OCI-LY3 (cell line): Measurements from ENCODE around the gene PDZRN3.

ENCODE experiments used
- H2AFZ ChIP-seq: fragments of 200-600, 300-600 bp; shearing (Covaris generic); 2 replicates; pipeline ENCODE4 v1.6.0; 2014; ENCODE audit warnings: antibody characterized with exemption, low read depth, low read length
- H3K27ac ChIP-seq: fragments of 200-600, 300-600 bp; sonication (generic); 2 replicates; pipeline ENCODE4 v1.5.1; 2014; ENCODE audit warnings: mild to moderate bottlenecking, low read length, moderate library complexity, mixed read lengths
- H3K27me3 ChIP-seq: fragments of 200-600, 300-600 bp; sonication (generic); 2 replicates; pipeline ENCODE4 v1.6.1; 2014; ENCODE audit warnings: low read depth, low read length, mixed read lengths
- H3K36me3 ChIP-seq: fragments of 200-600, 300-600 bp; sonication (generic); replicated peaks from 2 replicates; pipeline ENCODE3; 2014; ENCODE audit warnings: low read depth, low read length, mixed read lengths
- H3K4me1 ChIP-seq: fragments of 300-600, 200-600 bp; sonication (generic); 2 replicates; pipeline ENCODE4 v1.6.1; 2014; ENCODE audit warnings: low read length, mixed read lengths
- H3K4me2 ChIP-seq: fragments of 200-600, 300-600 bp; sonication (generic); 2 replicates; pipeline ENCODE4 v1.6.1; 2014; ENCODE audit warnings: low read length, mixed read lengths
- H3K4me3 ChIP-seq: fragments of 300-600, 200-600 bp; sonication (generic); 2 replicates; pipeline ENCODE4 v1.5.1; 2014; ENCODE audit warnings: antibody characterized with exemption, mild to moderate bottlenecking, low read length, moderate library complexity
- H3K79me2 ChIP-seq: fragments of 300-600, 200-600 bp; shearing (Covaris generic); 2 replicates; pipeline ENCODE4 v1.6.1; 2014; ENCODE audit warnings: mild to moderate bottlenecking, low read length, mixed read lengths
- H3K9ac ChIP-seq: fragments of 300-600, 200-600 bp; shearing (Covaris generic); 2 replicates; pipeline ENCODE4 v1.6.0; 2014; ENCODE audit warnings: mild to moderate bottlenecking, low read length, moderate library complexity
- H3K9me3 ChIP-seq: fragments of 200-600, 300-600 bp; shearing (Covaris generic); 2 replicates; pipeline ENCODE4 v1.6.1; 2014; ENCODE audit warnings: low read length, mixed read lengths; ENCODE audit not compliant: insufficient read depth
- H4K20me1 ChIP-seq: fragments of 200-600, 300-600 bp; sonication (generic); 2 replicates; pipeline ENCODE4 v1.6.1; 2016; ENCODE audit warnings: low read length, mixed read lengths; ENCODE audit not compliant: insufficient read depth
- EZH2phosphoT487 ChIP-seq: fragments of 200-600 bp; shearing (Covaris generic); IDR thresholded peaks from 2 replicates; pipeline ENCODE4 v1.6.1; 2018; ENCODE audit warnings: antibody characterized with exemption, mixed run types, low read depth
- TF ChIP-seq, protein P1 (sequence below): fragments of 200-600, 300-600 bp; sonication (generic); IDR thresholded peaks from 2 replicates; pipeline ENCODE4 v1.5.1; 2014; ENCODE audit warnings: antibody characterized with exemption, low read length, low read depth

Gene PDZRN3

DNA sequence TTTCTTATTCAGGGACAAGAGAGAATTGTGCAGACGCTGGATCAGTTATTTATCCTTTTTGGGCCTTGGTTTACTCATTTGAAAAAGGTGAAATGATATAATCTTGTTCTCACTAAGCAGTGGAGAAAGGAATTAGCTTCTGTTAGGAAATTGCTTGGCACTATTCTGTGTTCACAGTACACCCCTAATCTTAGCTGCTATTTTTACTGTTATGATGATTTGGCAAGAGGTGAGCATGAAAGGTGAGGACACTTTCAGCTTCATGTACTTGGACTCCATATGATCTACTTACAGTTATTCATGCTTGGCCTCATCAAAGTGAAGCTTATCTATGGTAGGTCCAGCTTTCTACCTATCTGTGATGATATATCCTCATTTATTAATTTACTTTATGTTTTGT, 282.7 kb downstream of the PDZRN3 start:
- no peaks in the 10 kb centered on the region for H3K9me3 ChIP-seq
- no peaks in the 10 kb centered on the region for H3K36me3 ChIP-seq
- no peak overlapping the region for H3K9ac ChIP-seq
- H3K79me2 ChIP-seq: no peaks in the 10 kb centered on the region
- TF ChIP-seq, protein P1, sequence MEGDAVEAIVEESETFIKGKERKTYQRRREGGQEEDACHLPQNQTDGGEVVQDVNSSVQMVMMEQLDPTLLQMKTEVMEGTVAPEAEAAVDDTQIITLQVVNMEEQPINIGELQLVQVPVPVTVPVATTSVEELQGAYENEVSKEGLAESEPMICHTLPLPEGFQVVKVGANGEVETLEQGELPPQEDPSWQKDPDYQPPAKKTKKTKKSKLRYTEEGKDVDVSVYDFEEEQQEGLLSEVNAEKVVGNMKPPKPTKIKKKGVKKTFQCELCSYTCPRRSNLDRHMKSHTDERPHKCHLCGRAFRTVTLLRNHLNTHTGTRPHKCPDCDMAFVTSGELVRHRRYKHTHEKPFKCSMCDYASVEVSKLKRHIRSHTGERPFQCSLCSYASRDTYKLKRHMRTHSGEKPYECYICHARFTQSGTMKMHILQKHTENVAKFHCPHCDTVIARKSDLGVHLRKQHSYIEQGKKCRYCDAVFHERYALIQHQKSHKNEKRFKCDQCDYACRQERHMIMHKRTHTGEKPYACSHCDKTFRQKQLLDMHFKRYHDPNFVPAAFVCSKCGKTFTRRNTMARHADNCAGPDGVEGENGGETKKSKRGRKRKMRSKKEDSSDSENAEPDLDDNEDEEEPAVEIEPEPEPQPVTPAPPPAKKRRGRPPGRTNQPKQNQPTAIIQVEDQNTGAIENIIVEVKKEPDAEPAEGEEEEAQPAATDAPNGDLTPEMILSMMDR: no peak
- no peak for TF ChIP-seq EZH2phosphoT487
- peaks cover 8% of the 10 kb centered on the region for H3K4me1 ChIP-seq
- H3K4me3 ChIP-seq: no peak overlapping the region
- H2AFZ ChIP-seq: no peak overlapping the region
- H3K4me2 ChIP-seq: no peak overlapping the region
- no peak overlapping the region for H3K27ac ChIP-seq
- H3K27me3 ChIP-seq: peaks cover 16% of the 10 kb centered on the region; the same call in 1 of the 2 replicates
- no peaks in the 10 kb centered on the region for H4K20me1 ChIP-seq

DNA sequence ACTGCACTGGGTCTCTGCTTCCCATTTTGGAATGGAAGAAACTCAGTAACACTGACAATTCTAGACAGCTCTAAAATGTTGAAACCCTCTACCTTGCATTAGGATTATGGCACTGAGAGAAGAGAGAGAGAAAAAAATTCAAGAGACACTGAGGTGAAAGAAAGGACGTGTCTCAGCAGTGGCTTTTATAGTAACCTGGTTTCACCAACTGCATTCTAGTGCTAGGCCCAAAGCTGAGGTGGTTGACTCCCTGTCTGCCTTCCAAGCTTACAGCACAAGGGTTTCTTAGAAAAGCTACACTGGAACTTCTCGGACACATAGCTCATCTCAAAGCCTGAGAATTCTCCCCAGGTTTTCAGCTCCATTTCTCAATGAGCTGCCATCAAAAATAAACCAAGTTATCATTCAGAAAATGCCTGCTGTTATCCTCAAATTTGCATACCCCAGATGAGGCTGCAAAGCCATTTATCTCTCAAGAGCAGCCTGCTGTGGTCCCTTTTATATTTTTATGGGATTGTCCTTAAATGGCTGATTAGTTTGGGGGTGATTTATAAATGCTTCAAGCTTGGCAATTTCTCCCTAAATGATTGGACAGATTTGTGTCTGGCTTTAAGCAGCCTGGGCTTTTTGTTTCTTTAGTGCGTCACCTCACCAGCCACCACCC, 283.3 kb downstream of the PDZRN3 start:
- Histone ChIP-seq H3K4me2 (no peak overlapping the region), H3K4me3 (no peak overlapping the region), H3K27ac (no peak overlapping the region), H2AFZ (no peak overlapping the region), H3K27me3 (peaks cover 13% of the 10 kb centered on the region; the same call in 1 of the 2 replicates), H4K20me1 (no peaks in the 10 kb centered on the region), H3K9ac (no peak overlapping the region), H3K4me1 (peaks cover 8% of the 10 kb centered on the region), H3K79me2 (no peaks in the 10 kb centered on the region), H3K36me3 (no peaks in the 10 kb centered on the region), H3K9me3 (no peaks in the 10 kb centered on the region)
- TF ChIP-seq, protein P1: no peak
- no peak for TF ChIP-seq EZH2phosphoT487

DNA sequence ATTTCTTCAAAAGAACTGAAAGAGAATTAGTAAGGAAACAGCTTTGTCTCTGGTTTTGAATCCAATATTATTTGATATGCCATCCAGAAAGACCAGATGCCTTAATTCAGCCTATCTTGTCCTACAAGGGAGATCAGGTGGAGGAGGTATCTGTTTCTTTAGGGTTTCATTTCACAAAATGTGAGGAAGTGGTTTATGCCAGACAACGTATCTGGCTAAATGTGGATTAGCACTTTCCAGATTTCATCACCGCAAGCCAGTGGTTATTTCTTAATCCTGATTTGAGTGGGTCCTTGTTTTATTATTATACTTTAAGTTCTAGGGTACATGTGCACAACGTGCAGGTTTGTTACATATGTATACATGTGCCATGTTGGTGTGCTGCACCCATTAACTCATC, 292.2 kb downstream of the PDZRN3 start:
- Histone ChIP-seq H3K4me2 (no peak overlapping the region), H4K20me1 (no peaks in the 10 kb centered on the region), H3K36me3 (no peaks in the 10 kb centered on the region), H3K27ac (no peak overlapping the region), H3K27me3 (no peaks in the 10 kb centered on the region), H3K9me3 (no peaks in the 10 kb centered on the region), H3K9ac (no peak overlapping the region), H3K4me1 (peaks cover 5% of the 10 kb centered on the region), H2AFZ (no peak overlapping the region), H3K79me2 (no peaks in the 10 kb centered on the region), H3K4me3 (no peak overlapping the region)
- TF ChIP-seq, protein P1: no peak
- no peak for TF ChIP-seq EZH2phosphoT487
